ENCODE measurements around the gene TST. TPM values are rescaled to one million over a fixed set of nuclear protein-coding genes. Genes with fewer than 3 reads are reported as not detected.
A peak's percentile ranks its signal among the peaks of the same experiment; 100 is the strongest.

The TST gene
- total RNA-seq, 1 donor from 2014 or later, result 7.2 TPM

DNA sequence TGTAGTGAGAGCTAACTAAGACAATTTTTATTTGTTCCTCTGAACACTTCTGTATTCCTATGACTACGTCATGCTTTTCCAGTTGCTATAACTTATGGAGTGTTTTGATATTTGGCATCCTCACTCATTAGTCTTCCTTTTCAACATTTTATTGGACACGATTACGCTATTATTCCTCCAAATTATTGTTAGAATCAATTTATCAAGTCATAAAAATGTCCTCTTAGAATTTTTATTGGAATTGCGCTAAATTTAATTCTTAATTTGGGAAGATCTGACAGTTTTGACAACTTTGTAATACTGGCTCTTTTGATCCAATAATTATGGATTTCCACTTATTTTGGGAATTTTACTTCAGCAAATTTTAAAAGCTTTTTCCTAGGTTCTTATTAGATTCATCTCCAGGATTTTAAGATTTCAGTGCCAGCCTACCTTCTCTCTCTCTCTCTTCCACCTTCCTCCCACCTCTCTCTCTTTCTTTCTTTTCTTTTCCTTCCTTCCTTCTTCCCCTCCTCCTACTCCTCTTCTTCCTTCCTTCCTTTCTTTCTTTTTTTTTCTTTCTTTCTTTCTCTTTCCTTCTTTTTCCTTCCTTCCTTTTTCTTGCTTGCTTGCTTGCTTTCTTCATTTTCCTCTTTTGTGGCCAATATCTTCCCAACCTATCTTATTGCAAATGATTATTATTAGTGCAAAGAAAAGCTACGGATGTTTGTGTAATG is 50.8 kb downstream of the TST start:
- no peaks in the 10 kb centered on the region for H3K9me3 Mint-ChIP-seq
- ChIA-PET POLR2A (interaction anchor here (1.0 kb wide), 1 partner anchor 27 kb away, joined by 3 read pairs; no protein-coding TSS in a partner anchor), CTCF (interaction anchor here (1.0 to 2.6 kb wide), 2 partner anchors 9 to 112 kb away, joined by 3 to 9 read pairs; no protein-coding TSS in a partner anchor)
- H3K4me3 Mint-ChIP-seq, result no peak overlapping the region
- no peaks in the 10 kb centered on the region for H3K4me1 Mint-ChIP-seq
- intact Hi-C loops (cut with micrococcal nuclease), result no loop called here
- no peak overlapping the region for H3K27ac Mint-ChIP-seq
- ATAC-seq (ENCODE audit: low read depth), result no peak
- H3K36me3 Mint-ChIP-seq (ENCODE audit: low read depth), result no peaks in the 10 kb centered on the region
- no peaks in the 10 kb centered on the region for H3K27me3 Mint-ChIP-seq
- DNase-seq, result no peak
- TF ChIP-seq, protein P1, sequence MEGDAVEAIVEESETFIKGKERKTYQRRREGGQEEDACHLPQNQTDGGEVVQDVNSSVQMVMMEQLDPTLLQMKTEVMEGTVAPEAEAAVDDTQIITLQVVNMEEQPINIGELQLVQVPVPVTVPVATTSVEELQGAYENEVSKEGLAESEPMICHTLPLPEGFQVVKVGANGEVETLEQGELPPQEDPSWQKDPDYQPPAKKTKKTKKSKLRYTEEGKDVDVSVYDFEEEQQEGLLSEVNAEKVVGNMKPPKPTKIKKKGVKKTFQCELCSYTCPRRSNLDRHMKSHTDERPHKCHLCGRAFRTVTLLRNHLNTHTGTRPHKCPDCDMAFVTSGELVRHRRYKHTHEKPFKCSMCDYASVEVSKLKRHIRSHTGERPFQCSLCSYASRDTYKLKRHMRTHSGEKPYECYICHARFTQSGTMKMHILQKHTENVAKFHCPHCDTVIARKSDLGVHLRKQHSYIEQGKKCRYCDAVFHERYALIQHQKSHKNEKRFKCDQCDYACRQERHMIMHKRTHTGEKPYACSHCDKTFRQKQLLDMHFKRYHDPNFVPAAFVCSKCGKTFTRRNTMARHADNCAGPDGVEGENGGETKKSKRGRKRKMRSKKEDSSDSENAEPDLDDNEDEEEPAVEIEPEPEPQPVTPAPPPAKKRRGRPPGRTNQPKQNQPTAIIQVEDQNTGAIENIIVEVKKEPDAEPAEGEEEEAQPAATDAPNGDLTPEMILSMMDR (IDR thresholded peaks at IDR 0.05), result no peak

DNA sequence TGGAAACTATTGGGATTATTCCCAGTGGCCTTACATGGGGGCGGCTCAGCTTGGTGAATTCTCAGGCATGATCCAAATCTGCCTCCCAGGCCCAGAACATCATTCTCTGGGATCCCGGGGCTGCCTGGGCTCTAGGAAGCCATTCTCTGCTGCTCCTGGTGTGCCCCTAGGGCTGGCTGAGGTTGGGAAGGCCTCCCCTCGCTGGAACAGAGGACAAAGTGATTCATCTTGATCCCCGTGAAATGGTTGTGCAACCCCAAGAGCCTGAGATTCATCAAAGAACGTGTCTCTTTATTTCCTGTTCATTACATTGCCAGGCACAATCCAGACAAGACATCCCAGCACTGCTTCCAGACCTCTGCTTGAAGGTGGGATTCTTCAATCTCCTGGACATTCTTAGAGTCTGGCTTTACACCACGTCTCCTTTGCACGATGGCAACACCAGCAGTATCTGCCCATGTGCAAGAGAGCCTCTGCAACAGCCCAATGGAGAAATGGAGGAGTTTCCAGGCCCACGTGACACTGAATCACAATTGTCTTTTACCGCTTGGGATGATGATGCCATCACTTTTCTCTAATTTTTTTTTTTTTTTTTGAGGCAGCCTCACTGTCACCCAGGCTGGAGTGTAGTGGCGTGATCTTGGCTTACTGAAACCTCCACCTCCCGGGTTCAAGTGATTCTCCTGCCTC is 52.3 kb downstream of the TST start:
- no peak overlapping the region for H3K27ac Mint-ChIP-seq
- DNase-seq, result no peak
- H3K36me3 Mint-ChIP-seq (ENCODE audit: low read depth), result no peaks in the 10 kb centered on the region
- H3K4me1 Mint-ChIP-seq, result no peaks in the 10 kb centered on the region
- TF ChIP-seq, protein P1 (IDR thresholded peaks at IDR 0.05), result no peak
- intact Hi-C loops (cut with micrococcal nuclease), result no loop called here
- H3K9me3 Mint-ChIP-seq, result no peaks in the 10 kb centered on the region
- H3K27me3 Mint-ChIP-seq, result peaks cover 2% of the 10 kb centered on the region
- ChIA-PET CTCF (interaction anchor here (1.0 kb wide), 1 partner anchor 15 kb away, joined by 4 read pairs; no protein-coding TSS in a partner anchor), POLR2A (no interaction called here)
- ATAC-seq (ENCODE audit: low read depth), result no peak
- H3K4me3 Mint-ChIP-seq, result no peak overlapping the region

DNA sequence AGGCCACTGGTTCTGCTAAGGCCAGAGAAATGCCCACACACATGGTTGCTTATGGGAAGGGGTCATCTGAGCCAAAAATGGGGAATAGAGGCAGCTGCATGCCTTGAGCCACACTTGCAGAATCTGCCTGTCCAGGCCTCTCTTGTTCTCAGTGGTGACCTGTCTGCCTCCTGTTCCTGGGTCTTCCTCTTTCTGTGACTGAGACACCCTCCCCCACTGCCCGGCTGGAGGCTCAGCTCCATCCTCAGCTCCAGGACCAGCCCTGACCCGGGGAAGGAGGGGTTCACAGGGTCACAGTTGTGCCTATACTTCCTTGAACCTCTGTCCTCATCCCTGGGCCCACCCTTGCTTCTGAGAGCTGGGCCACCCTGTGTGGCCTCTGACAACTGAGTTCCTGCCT is 53.6 kb downstream of the TST start:
- H3K4me3 Mint-ChIP-seq, result no peak overlapping the region
- DNase-seq (no peak), ATAC-seq (ENCODE audit: low read depth) (no peak)
- H3K9me3 Mint-ChIP-seq, result no peaks in the 10 kb centered on the region
- ChIA-PET POLR2A (interaction anchor here (1.5 kb wide), 1 partner anchor 19 kb away, joined by 3 read pairs; no protein-coding TSS in a partner anchor), CTCF (interaction anchor here (1.0 kb wide), 1 partner anchor 12 kb away, joined by 3 read pairs; no protein-coding TSS in a partner anchor)
- TF ChIP-seq, protein P1 (IDR thresholded peaks at IDR 0.05), result no peak
- no peak overlapping the region for H3K27ac Mint-ChIP-seq
- H3K36me3 Mint-ChIP-seq (ENCODE audit: low read depth), result no peaks in the 10 kb centered on the region
- H3K27me3 Mint-ChIP-seq, result peaks cover 10% of the 10 kb centered on the region
- no peaks in the 10 kb centered on the region for H3K4me1 Mint-ChIP-seq
- intact Hi-C loops (cut with micrococcal nuclease), result no loop called here

- Mint-ChIP-seq H3K9me3 (no peaks in the 10 kb centered on the region), H3K4me1 (no peaks in the 10 kb centered on the region), H3K27me3 (peaks cover 22% of the 10 kb centered on the region), H3K4me3 (no peak overlapping the region), H3K27ac (peak overlapping the region; percentile 18), H3K36me3 (ENCODE audit: low read depth) (no peaks in the 10 kb centered on the region)
- DNase-seq (no peak), ATAC-seq (ENCODE audit: low read depth) (no peak)
- TF ChIP-seq, protein P1 (IDR thresholded peaks at IDR 0.05), result no peak
- POLR2A ChIA-PET, result no interaction called here
- CTCF ChIA-PET, result interaction anchor here (1.5 kb wide), 1 partner anchor 108 kb away, joined by 3 read pairs; no protein-coding TSS in a partner anchor
- intact Hi-C loops (cut with micrococcal nuclease), result no loop called here
Observed at GRCh38 chr22:36964106-36964505, 55.1 kb downstream of the TST start.

- POLR2A ChIA-PET, result no interaction called here
- CTCF ChIA-PET, result interaction anchor here (1.5 kb wide), 1 partner anchor 107 kb away, joined by 3 read pairs; no protein-coding TSS in a partner anchor
- DNase-seq, result no peak
- Mint-ChIP-seq H3K27ac (no peak overlapping the region), H3K4me1 (no peaks in the 10 kb centered on the region), H3K9me3 (peaks cover 4% of the 10 kb centered on the region), H3K27me3 (peaks cover 26% of the 10 kb centered on the region), H3K4me3 (no peak overlapping the region), H3K36me3 (ENCODE audit: low read depth) (no peaks in the 10 kb centered on the region)
- intact Hi-C loops (cut with micrococcal nuclease), result no loop called here
- ATAC-seq (ENCODE audit: low read depth), result no peak
- TF ChIP-seq, protein P1 (IDR thresholded peaks at IDR 0.05), result no peak
Observed at GRCh38 chr22:36963302-36963701, 55.9 kb downstream of the TST start.
